Left lung (tissue), 10 donors: ENCODE results near the gene DHRSX. TPM values are rescaled to one million over a fixed set of nuclear protein-coding genes. Genes with fewer than 3 reads are reported as not detected.
"Not testable (repeated sequence)": the region's sequence is repeated elsewhere in the genome, so short reads cannot be mapped to it uniquely, and the experiment has no call there.

Experiments used
- ATAC-seq: fragments of 200-7000 bp; cut with Tn5 transposase; one replicate; pipeline ENCODE4 v1.9.1; 2020; ENCODE audit warnings: moderate library complexity
- DNase-seq, 4 donors: peaks; one replicate each; pipeline ENCODE4 v3.0.0-alpha.2; 2013 to 2020
- H3K27ac ChIP-seq, 2 donors: fragments of 200-600 bp; sonication (generic) in 1 of 2; one replicate each; pipeline versions ENCODE4 v1.5.0 to v1.8.0; 2020 to 2021
- H3K27me3 ChIP-seq, 2 donors: fragments of 200-600 bp; sonication (generic) in 1 of 2; one replicate each; pipeline versions ENCODE4 v1.5.0 to v1.8.0; 2020 to 2021
- H3K36me3 ChIP-seq, 2 donors: fragments of 200-600 bp; sonication (generic) in 1 of 2; one replicate each; pipeline versions ENCODE4 v1.5.0 to v1.8.0; 2020 to 2021
- H3K4me1 ChIP-seq, 2 donors: fragments of 200-600 bp; one replicate each; pipeline ENCODE4 v1.8.0; 2021
- H3K4me3 ChIP-seq, 2 donors: fragments of 200-600 bp; sonication (generic) in 1 of 2; one replicate each; pipeline versions ENCODE4 v1.5.0 to v1.8.0; 2020 to 2021; ENCODE audit warnings: mild to moderate bottlenecking in 1 of 2
- H3K9me3 ChIP-seq, 2 donors: fragments of 200-600 bp; sonication (generic) in 1 of 2; one replicate each; pipeline versions ENCODE4 v1.5.0 to v1.8.0; 2020 to 2021
- CTCF ChIP-seq, 2 donors: fragments of 200-600 bp; sonication (generic) in 1 of 2; IDR thresholded peaks; one replicate each; pipeline versions ENCODE4 v1.5.0 to v1.8.0; 2021; ENCODE audit warnings: antibody characterized with exemption in 2 of 2
- intact Hi-C, 2 donors: fragments of 100-400 bp; cut with DNase I; formaldehyde crosslinking; loops; one replicate each; pipeline versions ENCODE4 v1.11.2 to v1.14.2; 2022
- polyA plus RNA-seq, 6 donors: library from polyadenylated mRNA; unstranded; fragments of 120-200 nt; gene quantifications; one replicate each; pipeline ENCODE4 v1.2.1, GENCODE V29; 2013; ENCODE audit not compliant: insufficient read length in 6 of 6
- total RNA-seq, 2 donors: library from RNA; stranded (reverse); fragmentation: NEBNext Ultra II Directional; extraction: Animal tissue kit (Norgen Biotek cat#: 25700); gene quantifications; one replicate each; pipeline ENCODE4 v1.2.1, GENCODE V29; 2021
- donor health status: DM: no; HTN: yes; CAD: no.
- donor health status: DM: no; HTN: no; CAD: no.

Gene DHRSX
- total and polyA plus RNA-seq, 8 donors: 20.2 to 31.5 (median 26.8) TPM

DNA sequence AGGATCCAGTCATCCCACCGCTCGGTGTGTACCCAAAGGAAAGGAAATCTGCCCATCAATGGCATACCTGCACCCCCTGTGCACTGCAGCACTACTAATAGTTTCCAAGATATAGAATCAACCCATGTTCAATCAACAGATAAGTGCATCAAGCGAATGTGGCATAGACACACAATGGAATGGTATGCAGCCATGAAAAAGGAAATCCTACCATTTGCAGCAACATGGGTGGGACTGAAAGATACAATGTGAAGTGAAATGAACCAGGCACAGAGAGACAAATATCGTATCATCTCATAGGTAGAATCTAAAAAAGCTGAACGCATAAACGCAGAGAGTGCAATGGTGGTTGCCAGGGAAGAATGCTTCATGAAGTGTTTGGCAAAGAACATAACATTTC is 42.5 kb downstream of the DHRSX start:
- no peak overlapping the region for H3K27ac ChIP-seq
- H3K4me1 ChIP-seq: no peaks in the 10 kb centered on the region
- ATAC-seq (no peak), DNase-seq (no peak)
- intact Hi-C loops: no loop called here
- no peak for TF ChIP-seq CTCF (IDR thresholded peaks at IDR 0.05)
- H3K4me3 ChIP-seq: no peak overlapping the region
- H3K36me3 ChIP-seq: no peaks in the 10 kb centered on the region
- no peaks in the 10 kb centered on the region for H3K27me3 ChIP-seq
- H3K9me3 ChIP-seq: no peaks in the 10 kb centered on the region

DNA sequence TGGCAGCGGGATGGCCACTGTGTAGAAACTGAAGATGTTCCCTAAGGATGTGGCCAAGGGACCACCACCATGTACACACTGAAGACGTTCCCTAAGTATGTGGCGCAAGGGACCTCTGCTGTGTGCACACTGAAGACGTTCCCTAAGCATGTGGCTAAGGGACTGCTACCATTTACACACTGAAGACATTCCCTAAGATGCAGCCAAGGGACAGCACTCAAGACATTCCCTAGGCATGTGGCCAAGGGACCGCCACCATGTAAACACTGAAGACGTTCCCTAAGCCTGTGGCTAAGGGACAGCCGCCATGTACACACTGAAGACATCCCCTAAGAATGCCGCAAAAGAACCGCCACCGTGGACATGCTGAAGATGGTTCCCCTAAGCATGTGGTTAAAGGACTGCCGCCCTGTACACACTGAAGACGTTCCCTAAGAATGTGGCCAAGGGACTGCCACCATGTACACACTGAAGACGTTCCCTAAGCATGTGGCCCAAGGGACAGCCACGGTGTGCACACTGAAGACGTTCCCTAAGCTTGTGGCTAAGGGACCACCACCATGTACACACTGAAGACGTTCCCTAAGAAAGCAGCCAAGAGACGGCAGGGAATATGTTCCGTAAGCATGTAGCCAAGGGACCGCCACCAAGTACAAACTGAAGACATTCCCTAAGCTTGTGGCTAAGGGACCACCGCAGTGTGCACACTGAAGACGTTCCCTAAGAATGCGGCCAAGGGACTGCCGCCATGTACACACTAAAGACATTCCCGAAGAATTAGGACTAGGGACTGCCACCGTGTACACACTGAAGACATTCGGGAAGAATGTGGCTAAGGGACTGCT is 43.3 kb downstream of the DHRSX start:
- Histone ChIP-seq H3K4me1 (no peaks in the 10 kb centered on the region), H3K27ac (no peak overlapping the region), H3K9me3 (no peaks in the 10 kb centered on the region), H3K27me3 (no peaks in the 10 kb centered on the region), H3K4me3 (no peak overlapping the region), H3K36me3 (no peaks in the 10 kb centered on the region)
- DNase-seq: no peak
- intact Hi-C loops: no loop called here
- TF ChIP-seq CTCF (IDR thresholded peaks at IDR 0.05): no peak
- ATAC-seq: no peak

DNA sequence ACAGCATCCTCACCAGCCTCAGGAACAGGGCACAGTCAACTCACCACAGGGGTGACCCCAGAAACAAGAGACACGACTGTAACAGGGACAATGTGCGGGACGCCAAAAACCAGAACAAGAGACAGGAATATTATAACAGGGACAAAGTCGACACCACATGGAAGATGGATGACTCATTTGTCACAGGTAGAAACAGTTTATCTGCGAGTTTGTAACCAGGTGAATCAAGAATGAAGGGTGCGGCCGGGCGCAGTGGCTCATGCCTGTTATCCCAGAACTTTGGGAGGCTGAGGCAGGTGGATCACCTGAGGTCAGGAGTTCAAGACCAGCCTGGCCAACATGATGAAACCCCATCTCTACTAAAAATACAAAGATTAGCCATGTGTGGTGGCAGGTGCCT is 44.7 kb downstream of the DHRSX start:
- DNase-seq, H3K36me3 ChIP-seq, H3K9me3 ChIP-seq, H3K27me3 ChIP-seq, H3K4me3 ChIP-seq, H3K4me1 ChIP-seq, intact Hi-C loops, ATAC-seq, H3K27ac ChIP-seq: not testable (repeated sequence)

- DNase-seq, H3K27ac ChIP-seq, intact Hi-C loops, H3K36me3 ChIP-seq, H3K4me3 ChIP-seq, H3K27me3 ChIP-seq, H3K4me1 ChIP-seq, ATAC-seq, H3K9me3 ChIP-seq: not testable (repeated sequence)
Observed at GRCh38 chrX:2454620-2455019, 46.2 kb downstream of the DHRSX start.

GRCh38 chrX:2452799-2453198 is 48.0 kb downstream of the DHRSX start:
- intact Hi-C loops: no loop called here
- ATAC-seq: no peak
- TF ChIP-seq CTCF (IDR thresholded peaks at IDR 0.05): no peak

GRCh38 chrX:2452317-2452784 is 48.4 kb downstream of the DHRSX start:
- Histone ChIP-seq H3K27ac (no peak overlapping the region), H3K9me3 (peaks cover 0 to 4% of the 10 kb centered on the region in 2 donors), H3K4me1 (no peaks in the 10 kb centered on the region), H3K4me3 (no peak overlapping the region), H3K27me3 (no peaks in the 10 kb centered on the region), H3K36me3 (no peaks in the 10 kb centered on the region)
- no peak for TF ChIP-seq CTCF (IDR thresholded peaks at IDR 0.05)
- DNase-seq (no peak), ATAC-seq (no peak)
- intact Hi-C loops: no loop called here

More at GRCh38 chrX:2452799-2453198, 48.0 kb downstream of the DHRSX start:
- no peaks in the 10 kb centered on the region for H3K4me1 ChIP-seq
- no peaks in the 10 kb centered on the region for H3K36me3 ChIP-seq
- no peak overlapping the region for H3K27ac ChIP-seq
- H3K27me3 ChIP-seq: no peaks in the 10 kb centered on the region
- no peak overlapping the region for H3K4me3 ChIP-seq
- no peaks in the 10 kb centered on the region for H3K9me3 ChIP-seq
- no peak for DNase-seq
